Neutrophil (primary cell): Measurements from ENCODE around the gene ZNF774.

ENCODE experiments used
- H3K27ac ChIP-seq: fragments of 200-600 bp; sonication (generic); 2 replicates; pipeline ENCODE4 v1.5.1; 2016; ENCODE audit warnings: mild to moderate bottlenecking, moderate library complexity
- H3K27me3 ChIP-seq: fragments of 200-600 bp; sonication (generic); 2 replicates; pipeline ENCODE4 v1.6.0; 2016; ENCODE audit warnings: mild to moderate bottlenecking
- H3K36me3 ChIP-seq: fragments of 200-600 bp; sonication (generic); 2 replicates; pipeline ENCODE4 v1.5.1; 2017
- H3K4me1 ChIP-seq, 2 experiments: fragments of 200-600 bp in 1 of 2; sonication (generic) in 1 of 2; 1 replicate in 1 of 2; 2 replicates in 1 of 2; pipeline versions ENCODE4 v1.5.1 to v1.6.1; 2013 to 2016; ENCODE audit warnings: low read depth in 1 of 2, low read length in 1 of 2, mild to moderate bottlenecking in 1 of 2, moderate library complexity in 1 of 2; ENCODE audit not compliant: control insufficient read depth in 1 of 2, insufficient read depth in 1 of 2
- H3K4me3 ChIP-seq, 2 experiments: fragments of 200-600 bp in 1 of 2; sonication (generic) in 1 of 2; 1 replicate in 1 of 2; 2 replicates in 1 of 2; pipeline ENCODE4 v1.5.1; 2013 to 2016; ENCODE audit warnings: low read depth in 1 of 2, low read length in 1 of 2, mild to moderate bottlenecking in 1 of 2, moderate library complexity in 1 of 2
- H3K9me3 ChIP-seq: fragments of 200-600 bp; sonication (generic); 2 replicates; pipeline ENCODE4 v1.5.1; 2016
- TF ChIP-seq, protein P1 (sequence below): fragments of 200-600 bp; sonication (generic); IDR thresholded peaks from 2 replicates; pipeline ENCODE4 v1.5.1; 2016; ENCODE audit warnings: antibody characterized with exemption

Gene ZNF774

DNA sequence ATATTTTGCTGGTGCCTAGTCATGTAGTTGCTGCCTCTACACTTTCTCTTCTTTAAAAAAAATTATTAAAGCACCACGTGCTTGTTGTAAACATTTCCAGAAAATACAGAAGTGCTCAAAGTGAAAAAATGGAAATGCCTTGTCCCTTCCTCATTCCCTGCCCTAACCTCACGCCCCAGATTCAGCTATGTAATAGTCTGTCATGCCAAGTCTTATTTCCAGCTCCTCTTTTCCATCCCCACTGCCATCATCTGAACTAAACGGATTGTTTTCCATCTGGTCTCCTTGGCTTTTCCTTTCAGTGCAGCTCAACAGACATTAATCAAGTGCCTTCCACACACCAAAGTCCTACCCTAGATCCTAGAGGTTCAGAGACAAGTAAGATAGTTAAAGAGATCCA, 15.5 kb downstream of the ZNF774 start:
- H3K4me3 ChIP-seq = no peak overlapping the region

DNA sequence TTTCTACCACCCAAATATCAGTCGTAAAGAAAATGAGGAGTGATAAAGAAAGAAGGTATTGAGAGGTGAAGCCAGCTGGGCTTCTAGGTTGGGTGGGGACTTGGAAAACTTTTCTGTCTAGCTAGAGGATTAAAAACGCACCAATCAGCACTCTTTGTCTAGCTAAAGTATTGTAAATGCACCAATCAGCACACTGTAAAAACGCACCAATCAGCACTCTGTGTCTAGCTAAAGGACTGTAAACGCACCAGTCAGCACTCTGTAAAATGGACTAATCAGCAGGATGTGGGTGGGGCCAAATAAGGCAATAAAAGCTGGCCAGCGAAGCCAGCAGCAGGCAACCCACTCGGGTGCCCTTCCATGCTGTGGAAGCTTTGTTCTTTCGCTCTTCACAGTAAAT, 23.0 kb downstream of the ZNF774 start:
- TF ChIP-seq, protein P1, sequence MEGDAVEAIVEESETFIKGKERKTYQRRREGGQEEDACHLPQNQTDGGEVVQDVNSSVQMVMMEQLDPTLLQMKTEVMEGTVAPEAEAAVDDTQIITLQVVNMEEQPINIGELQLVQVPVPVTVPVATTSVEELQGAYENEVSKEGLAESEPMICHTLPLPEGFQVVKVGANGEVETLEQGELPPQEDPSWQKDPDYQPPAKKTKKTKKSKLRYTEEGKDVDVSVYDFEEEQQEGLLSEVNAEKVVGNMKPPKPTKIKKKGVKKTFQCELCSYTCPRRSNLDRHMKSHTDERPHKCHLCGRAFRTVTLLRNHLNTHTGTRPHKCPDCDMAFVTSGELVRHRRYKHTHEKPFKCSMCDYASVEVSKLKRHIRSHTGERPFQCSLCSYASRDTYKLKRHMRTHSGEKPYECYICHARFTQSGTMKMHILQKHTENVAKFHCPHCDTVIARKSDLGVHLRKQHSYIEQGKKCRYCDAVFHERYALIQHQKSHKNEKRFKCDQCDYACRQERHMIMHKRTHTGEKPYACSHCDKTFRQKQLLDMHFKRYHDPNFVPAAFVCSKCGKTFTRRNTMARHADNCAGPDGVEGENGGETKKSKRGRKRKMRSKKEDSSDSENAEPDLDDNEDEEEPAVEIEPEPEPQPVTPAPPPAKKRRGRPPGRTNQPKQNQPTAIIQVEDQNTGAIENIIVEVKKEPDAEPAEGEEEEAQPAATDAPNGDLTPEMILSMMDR = no peak
- peaks cover 16 to 20% of the 10 kb centered on the region in 2 experiments for H3K4me1 ChIP-seq
- no peaks in the 10 kb centered on the region for H3K36me3 ChIP-seq
- peaks cover 32% of the 10 kb centered on the region for H3K27me3 ChIP-seq
- no peak overlapping the region for H3K27ac ChIP-seq
- no peak overlapping the region for H3K4me3 ChIP-seq
- H3K9me3 ChIP-seq = peaks cover 4% of the 10 kb centered on the region

More for the DNA sequence above, 15.5 kb downstream of the ZNF774 start:
- Histone ChIP-seq H3K4me1 (peaks cover 5 to 6% of the 10 kb centered on the region in 2 experiments), H3K9me3 (no peaks in the 10 kb centered on the region), H3K27me3 (peaks cover 46% of the 10 kb centered on the region), H3K36me3 (no peaks in the 10 kb centered on the region), H3K27ac (no peak overlapping the region)
- TF ChIP-seq, protein P1 = no peak

DNA sequence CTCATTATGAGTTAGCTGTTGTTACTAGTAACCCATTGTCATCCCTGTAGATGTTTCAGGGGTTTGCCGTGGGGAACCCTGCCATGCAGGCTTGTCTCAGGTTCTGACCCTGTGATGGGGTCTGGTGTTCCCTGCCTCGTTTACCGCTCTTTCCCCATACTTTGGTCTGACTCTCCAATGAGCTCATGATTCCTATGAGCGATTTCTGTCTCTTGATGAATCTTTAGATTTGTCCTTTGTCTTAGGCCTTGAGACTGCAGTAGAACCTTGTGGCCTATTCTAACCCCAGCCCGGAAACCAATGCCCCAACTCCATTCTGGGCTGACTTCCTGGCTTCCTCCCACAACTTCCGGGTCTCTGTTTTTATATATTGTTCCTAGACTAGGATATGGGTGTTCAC, 24.7 kb downstream of the ZNF774 start:
- peak overlapping the region; percentile 58 for H3K27ac ChIP-seq
- TF ChIP-seq, protein P1 = no peak
- peak overlapping the region in 1 of 2 experiments; percentile 6 for H3K4me3 ChIP-seq
- H3K9me3 ChIP-seq = peaks cover 4% of the 10 kb centered on the region
- H3K4me1 ChIP-seq = peaks cover 17 to 19% of the 10 kb centered on the region in 2 experiments
- H3K27me3 ChIP-seq = peaks cover 29% of the 10 kb centered on the region
- no peaks in the 10 kb centered on the region for H3K36me3 ChIP-seq

DNA sequence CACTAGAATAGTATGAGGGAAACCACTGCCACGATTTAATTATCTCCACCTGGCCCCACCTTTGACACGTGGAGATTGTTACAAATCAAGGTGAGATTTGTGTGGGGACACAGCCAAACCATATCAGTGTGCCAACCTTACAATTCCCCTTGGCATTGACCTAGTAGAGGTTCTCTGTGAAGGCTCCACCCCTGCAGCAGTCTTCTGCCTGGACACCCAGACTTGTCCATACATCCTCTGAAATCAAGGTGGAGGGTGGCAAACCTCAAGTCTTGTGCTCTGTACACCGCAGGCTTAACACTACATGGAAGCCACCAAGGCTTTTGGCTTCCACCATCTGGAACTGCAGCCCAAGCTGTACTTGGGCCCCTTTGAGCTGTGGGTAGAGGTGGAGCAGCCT, 27.2 kb downstream of the ZNF774 start:
- Histone ChIP-seq H3K4me1 (peaks cover 17 to 19% of the 10 kb centered on the region in 2 experiments), H3K27ac (no peak overlapping the region), H3K4me3 (no peak overlapping the region), H3K9me3 (peaks cover 4% of the 10 kb centered on the region), H3K36me3 (no peaks in the 10 kb centered on the region), H3K27me3 (peaks cover 26% of the 10 kb centered on the region)
- TF ChIP-seq, protein P1 = no peak

DNA sequence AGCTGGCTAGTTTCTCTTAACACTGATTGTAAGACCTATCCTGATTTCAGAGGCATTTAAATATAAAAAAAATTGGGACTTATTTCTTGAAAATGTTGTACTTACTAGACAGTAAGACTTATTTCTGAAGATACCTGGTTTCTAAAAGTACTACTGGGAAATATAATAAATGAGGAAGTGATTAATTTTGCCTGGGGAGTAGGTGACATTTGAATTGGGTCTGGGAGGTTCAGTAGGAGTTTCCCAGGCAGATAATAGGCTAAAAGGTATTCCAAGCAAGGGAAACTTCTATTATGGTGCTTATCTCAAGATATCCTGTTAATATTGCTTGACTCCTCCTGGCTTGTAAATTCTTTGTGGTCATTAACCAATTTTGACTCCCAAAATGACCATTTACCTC, 29.4 kb downstream of the ZNF774 start:
- Histone ChIP-seq H3K27ac (no peak overlapping the region), H3K9me3 (peaks cover 4% of the 10 kb centered on the region), H3K36me3 (no peaks in the 10 kb centered on the region), H3K4me3 (no peak overlapping the region), H3K27me3 (peaks cover 19% of the 10 kb centered on the region), H3K4me1 (peaks cover 14 to 16% of the 10 kb centered on the region in 2 experiments)
- TF ChIP-seq, protein P1 = no peak

DNA sequence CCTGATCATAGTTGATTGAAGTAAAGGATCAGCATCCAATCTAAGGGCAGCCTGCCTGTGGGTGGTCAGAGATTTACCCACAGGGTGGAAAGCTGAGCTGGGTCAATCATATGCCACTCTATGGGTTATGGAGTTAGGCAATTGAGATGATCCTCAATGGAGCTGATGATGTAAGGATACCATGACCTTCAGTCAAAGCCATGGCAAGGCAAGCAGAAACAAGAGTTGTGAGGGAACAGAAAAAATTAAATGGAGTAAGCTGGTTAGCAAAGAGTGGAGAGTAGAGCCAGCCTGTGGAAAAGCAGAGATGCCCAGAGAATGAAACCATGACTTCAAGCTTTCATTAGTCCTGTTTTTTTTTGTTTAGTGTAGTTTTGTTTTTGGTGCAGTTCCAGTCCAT, 30.2 kb downstream of the ZNF774 start:
- Histone ChIP-seq H3K27ac (no peak overlapping the region), H3K4me1 (peaks cover 6 to 9% of the 10 kb centered on the region in 2 experiments), H3K4me3 (no peak overlapping the region), H3K36me3 (no peaks in the 10 kb centered on the region), H3K27me3 (peaks cover 19% of the 10 kb centered on the region), H3K9me3 (peaks cover 4% of the 10 kb centered on the region)
- TF ChIP-seq, protein P1 = no peak
